Inflammatory macrophage treated with lipopolysaccharide for 1 hour (primary cell): ENCODE data around the gene ZNF425.
"Not testable (repeated sequence)": the region's sequence is repeated elsewhere in the genome, so short reads cannot be mapped to it uniquely, and the experiment has no call there.

Experiments used
- DNase-seq, 2 donors: peaks; one replicate each; pipeline ENCODE4 v3.0.0-alpha.2; 2020 to 2022

Gene ZNF425

GRCh38 chr7:149071641-149072437 lies 54.3 kb downstream of the ZNF425 start:
- peak in 1 of 2 donors; percentile 55 for DNase-seq

- DNase-seq, result no peak
Observed at GRCh38 chr7:149071182-149071635, 54.9 kb downstream of the ZNF425 start.

- DNase-seq, result no peak
Observed at GRCh38 chr7:149070372-149071125, 55.6 kb downstream of the ZNF425 start.

DNA sequence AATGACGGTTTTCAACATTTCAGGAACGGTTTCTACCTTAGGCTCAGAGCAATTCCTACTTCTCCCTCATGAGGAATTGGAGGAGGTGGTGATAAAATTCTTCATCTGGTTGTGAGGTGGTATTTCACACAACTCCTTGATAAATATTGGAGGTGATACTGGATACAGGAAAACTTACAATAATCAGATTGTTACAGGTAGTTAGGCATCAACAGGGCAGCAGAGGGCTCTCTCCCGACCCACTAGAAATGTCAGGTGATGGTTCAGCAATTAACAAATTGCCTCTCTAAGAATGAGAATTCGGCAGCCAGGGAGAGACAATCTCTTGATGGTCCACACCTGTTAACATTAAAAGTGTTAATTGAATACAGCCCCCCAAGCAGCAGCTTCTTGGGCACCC lies 58.3 kb downstream of the ZNF425 start:
- DNase-seq, result no peak

DNA sequence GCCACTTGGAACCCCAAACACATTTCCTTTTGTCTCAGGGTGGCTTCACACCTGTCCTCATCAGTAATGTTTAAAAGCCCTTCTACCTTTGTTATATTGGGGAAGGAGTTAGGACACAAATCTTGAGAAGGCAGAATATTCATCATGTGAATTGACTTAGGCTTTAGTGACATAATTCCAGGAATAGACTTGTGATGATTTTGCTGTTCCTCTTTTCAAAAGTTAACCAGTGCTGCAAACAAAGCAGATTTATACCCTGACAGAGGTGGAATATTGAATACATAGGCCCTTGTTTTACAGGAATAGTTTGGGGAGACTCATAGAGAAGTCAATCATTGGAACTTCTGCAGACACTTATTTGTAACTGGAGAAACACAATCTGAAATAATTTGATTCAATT lies 62.6 kb downstream of the ZNF425 start:
- DNase-seq, result peak; percentile 14 to 56

GRCh38 chr7:149062217-149062899 lies 63.8 kb downstream of the ZNF425 start:
- DNase-seq, result not testable (repeated sequence)

GRCh38 chr7:149060156-149060555 lies 66.0 kb downstream of the ZNF425 start:
- no peak for DNase-seq

- no peak for DNase-seq
Observed at GRCh38 chr7:149053885-149054284, 72.2 kb downstream of the ZNF425 start.

DNA sequence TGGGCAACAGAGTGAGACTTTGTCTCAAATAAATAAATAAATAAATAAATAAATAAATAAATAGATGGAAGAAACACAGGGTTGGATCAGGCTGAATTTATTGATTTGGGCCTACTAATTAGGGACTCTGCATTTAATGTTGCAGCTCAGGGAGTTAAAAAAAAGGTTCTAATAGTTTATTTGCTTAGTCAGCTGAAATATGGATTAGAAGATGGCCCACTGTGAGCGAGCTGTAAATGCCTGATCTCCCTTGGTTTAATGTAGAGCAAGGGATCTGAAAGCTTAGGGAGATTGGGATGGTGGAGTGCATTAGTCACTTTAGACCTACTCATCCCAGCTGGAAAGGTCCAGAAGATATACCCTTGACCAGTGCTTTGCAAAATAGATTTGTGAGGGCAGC lies 72.7 kb downstream of the ZNF425 start:
- DNase-seq, result no peak
